ENCODE data around the gene MARCHF10.

MARCHF10 gene

DNA sequence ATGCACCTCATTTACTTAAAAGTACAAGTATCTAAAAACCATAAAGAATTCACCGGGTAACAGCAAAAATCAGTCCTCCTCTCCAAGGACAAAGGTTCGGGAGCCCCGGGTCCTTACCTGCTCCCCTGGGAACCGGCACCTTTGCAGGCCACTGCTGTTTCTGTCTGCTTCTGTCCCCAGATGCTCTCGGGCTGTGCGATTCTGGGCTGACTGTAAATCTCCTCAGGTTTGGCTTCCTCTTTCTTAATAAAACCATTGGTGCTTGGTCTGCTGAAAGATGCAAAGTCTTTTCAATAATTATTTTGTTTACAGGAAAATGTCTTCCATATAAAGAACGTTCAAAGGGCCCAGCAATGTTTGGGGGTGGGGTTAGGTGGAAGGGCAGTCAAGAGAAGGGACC lies 63.9 kb downstream of the MARCHF10 start:
- Histone ChIP-seq H3K27me3 (no peaks in the 10 kb centered on the region), H3K4me1 (no peaks in the 10 kb centered on the region), H3K4me3 (ENCODE audit: low read depth, low read length) (no peak overlapping the region), H3K36me3 (no peaks in the 10 kb centered on the region), H3K9me3 (no peaks in the 10 kb centered on the region)
- no peak for DNase-seq
- TF ChIP-seq, protein P1, sequence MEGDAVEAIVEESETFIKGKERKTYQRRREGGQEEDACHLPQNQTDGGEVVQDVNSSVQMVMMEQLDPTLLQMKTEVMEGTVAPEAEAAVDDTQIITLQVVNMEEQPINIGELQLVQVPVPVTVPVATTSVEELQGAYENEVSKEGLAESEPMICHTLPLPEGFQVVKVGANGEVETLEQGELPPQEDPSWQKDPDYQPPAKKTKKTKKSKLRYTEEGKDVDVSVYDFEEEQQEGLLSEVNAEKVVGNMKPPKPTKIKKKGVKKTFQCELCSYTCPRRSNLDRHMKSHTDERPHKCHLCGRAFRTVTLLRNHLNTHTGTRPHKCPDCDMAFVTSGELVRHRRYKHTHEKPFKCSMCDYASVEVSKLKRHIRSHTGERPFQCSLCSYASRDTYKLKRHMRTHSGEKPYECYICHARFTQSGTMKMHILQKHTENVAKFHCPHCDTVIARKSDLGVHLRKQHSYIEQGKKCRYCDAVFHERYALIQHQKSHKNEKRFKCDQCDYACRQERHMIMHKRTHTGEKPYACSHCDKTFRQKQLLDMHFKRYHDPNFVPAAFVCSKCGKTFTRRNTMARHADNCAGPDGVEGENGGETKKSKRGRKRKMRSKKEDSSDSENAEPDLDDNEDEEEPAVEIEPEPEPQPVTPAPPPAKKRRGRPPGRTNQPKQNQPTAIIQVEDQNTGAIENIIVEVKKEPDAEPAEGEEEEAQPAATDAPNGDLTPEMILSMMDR (IDR thresholded peaks at IDR 0.05; ENCODE audit: low read depth, low read length) = no peak

DNA sequence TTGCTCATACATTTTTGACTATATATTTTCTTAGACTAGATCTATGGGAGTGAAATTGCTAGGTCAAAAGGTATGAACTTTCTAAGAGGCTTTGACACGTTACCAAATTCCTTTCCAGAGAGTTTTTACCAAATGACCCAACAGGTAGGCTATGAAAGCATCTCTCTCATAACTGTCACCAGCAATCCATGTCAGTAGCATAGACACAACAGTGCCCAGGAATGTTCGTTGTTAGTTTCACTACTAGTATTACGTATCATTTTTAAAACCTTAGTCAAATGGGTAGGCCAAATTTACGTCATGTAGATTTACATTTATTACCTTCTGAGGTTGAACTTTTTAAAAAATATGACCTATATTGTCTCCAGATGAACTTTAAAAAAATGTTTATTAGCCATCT lies 66.8 kb downstream of the MARCHF10 start:
- Histone ChIP-seq H3K9me3 (no peaks in the 10 kb centered on the region), H3K27me3 (no peaks in the 10 kb centered on the region), H3K4me3 (ENCODE audit: low read depth, low read length) (no peak overlapping the region), H3K36me3 (no peaks in the 10 kb centered on the region), H3K4me1 (no peaks in the 10 kb centered on the region)
- DNase-seq = no peak
- TF ChIP-seq, protein P1 (IDR thresholded peaks at IDR 0.05; ENCODE audit: low read depth, low read length) = no peak

DNA sequence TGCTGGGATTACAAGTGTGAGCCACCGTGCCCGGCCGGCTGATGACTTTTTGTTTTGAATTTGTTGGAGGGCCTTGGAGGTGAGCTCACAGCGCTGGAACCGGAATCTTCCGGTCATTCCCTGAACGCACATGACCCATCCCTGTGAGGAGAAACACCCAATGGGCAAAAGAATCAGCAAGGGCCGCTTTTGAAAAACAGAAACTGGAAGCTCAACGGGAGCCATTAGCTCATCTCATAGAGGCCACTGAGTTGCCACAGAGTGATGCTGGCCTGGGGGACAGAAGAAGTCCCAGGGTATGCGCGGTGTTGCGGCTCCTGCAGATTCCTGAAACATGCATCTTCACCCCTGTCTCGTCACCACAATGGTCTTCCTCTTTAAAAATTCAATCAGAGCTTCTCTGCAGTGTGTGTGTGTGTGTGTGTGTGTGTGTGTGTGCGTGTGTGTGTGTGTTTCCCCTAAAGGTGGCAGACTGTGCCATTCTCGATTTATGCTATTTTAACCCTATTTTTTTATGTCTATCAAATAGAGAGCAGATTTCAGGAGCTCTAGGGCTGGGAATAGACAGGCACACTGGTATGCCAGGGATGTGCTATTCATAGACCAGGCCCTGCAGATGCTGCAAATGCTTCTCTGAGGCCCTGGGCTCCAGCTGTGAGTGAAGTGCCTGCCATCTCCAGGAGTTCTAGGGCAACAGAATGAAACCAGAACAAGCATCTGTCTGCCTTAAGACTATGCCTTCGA lies 68.3 kb downstream of the MARCHF10 start:
- H3K36me3 ChIP-seq = no peaks in the 10 kb centered on the region
- H3K27me3 ChIP-seq = no peaks in the 10 kb centered on the region
- no peaks in the 10 kb centered on the region for H3K4me1 ChIP-seq
- H3K9me3 ChIP-seq = no peaks in the 10 kb centered on the region
- no peak overlapping the region for H3K4me3 ChIP-seq (ENCODE audit: low read depth, low read length)
- no peak for DNase-seq
- TF ChIP-seq, protein P1 (IDR thresholded peaks at IDR 0.05; ENCODE audit: low read depth, low read length) = no peak

DNA sequence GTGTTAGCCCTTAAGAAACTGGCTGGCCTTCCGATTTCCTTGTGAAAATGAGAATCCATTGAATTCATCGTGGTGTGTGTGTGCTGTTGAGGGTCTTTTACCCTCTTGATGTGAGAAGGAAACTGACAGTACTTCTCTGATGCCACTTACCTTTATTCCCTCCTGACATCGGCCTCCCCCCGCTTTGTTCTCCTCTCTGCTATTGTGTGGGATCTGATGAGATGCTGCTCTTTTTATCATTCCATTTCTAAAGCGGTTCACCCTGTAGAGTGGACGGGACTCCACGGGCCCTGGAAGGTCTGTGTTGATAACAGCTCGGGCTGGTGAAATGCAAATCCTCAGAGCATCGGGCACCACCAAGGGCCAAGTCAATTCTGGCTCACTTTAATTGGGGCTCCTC lies 69.8 kb downstream of the MARCHF10 start:
- no peak overlapping the region for H3K4me3 ChIP-seq (ENCODE audit: low read depth, low read length)
- H3K36me3 ChIP-seq = no peaks in the 10 kb centered on the region
- no peaks in the 10 kb centered on the region for H3K4me1 ChIP-seq
- TF ChIP-seq, protein P1 (IDR thresholded peaks at IDR 0.05; ENCODE audit: low read depth, low read length) = no peak
- DNase-seq = no peak
- no peaks in the 10 kb centered on the region for H3K27me3 ChIP-seq
- no peaks in the 10 kb centered on the region for H3K9me3 ChIP-seq

DNA sequence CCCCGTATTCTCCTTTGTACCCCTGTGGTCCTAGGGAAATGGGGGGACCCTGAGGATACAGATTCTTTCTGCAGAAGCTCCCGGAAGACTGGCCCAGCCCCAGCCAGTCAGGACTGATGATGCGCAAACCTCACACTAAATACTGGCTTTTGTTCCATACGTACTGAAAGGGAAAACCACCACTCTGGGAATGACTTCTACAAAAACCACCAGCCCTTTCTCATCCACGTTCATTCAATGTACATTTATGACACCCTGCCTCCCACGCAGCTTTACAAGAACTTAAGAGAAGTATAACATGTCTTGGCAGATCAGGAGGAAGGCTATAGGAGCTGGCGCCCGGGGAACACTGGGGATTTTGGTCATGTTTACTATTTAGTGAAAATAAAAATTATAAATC lies 70.6 kb downstream of the MARCHF10 start:
- Histone ChIP-seq H3K4me1 (no peaks in the 10 kb centered on the region), H3K9me3 (no peaks in the 10 kb centered on the region), H3K27me3 (no peaks in the 10 kb centered on the region), H3K4me3 (ENCODE audit: low read depth, low read length) (no peak overlapping the region), H3K36me3 (no peaks in the 10 kb centered on the region)
- TF ChIP-seq, protein P1 (IDR thresholded peaks at IDR 0.05; ENCODE audit: low read depth, low read length) = no peak
- DNase-seq = no peak

DNA sequence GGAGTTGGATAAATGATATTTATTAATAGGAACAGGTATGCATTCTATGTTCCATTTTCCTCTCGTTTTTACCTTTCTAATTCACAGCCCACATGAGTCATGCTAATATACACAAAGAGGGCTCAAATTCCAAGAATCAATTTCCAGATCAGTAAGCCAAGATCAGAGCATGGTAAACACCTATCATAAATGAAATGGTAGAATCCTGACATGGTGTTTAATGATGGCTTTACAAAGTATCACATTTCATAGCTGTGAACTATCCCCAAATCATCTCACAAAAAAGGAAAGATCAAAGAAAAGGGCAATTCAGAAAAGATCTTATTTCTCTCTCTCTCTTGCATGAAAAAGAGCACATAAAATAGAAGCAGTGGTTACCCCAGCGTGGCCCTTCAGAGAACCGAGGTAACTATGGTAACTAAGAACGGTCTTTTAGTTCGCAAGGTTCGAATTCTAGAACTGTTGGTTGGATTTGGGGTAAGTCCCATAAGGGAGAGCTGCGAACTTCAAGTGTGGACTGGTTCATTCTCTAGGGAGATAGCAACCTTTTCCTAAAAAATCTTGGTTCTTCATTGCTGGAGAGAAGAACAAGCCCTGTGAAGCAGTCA lies 73.0 kb downstream of the MARCHF10 start:
- DNase-seq = no peak
- no peaks in the 10 kb centered on the region for H3K36me3 ChIP-seq
- H3K9me3 ChIP-seq = no peaks in the 10 kb centered on the region
- no peaks in the 10 kb centered on the region for H3K27me3 ChIP-seq
- no peaks in the 10 kb centered on the region for H3K4me1 ChIP-seq
- no peak overlapping the region for H3K4me3 ChIP-seq (ENCODE audit: low read depth, low read length)
- TF ChIP-seq, protein P1 (IDR thresholded peaks at IDR 0.05; ENCODE audit: low read depth, low read length) = no peak
